Esophagus muscularis mucosa (tissue), 4 donors: ENCODE data around the gene CEP89.
"Not testable (repeated sequence)": the region's sequence is repeated elsewhere in the genome, so short reads cannot be mapped to it uniquely, and the experiment has no call there.

Source experiments
- EP300 ChIP-seq: sonication (generic); formaldehyde crosslinking; IDR thresholded peaks from one replicate; pipeline ENCODE4 v1.6.1; 2017; ENCODE audit warnings: antibody characterized with exemption
- POLR2A ChIP-seq: fragments of 450-650 bp; IDR thresholded peaks from one replicate; pipeline ENCODE4 v1.6.1; 2017; ENCODE audit warnings: antibody characterized with exemption, moderate library complexity, mild to moderate bottlenecking, low read depth
- POLR2AphosphoS5 ChIP-seq, 2 donors: sonication (generic); formaldehyde crosslinking; IDR thresholded peaks; one replicate each; pipeline ENCODE4 v1.6.1; 2017; ENCODE audit warnings: antibody characterized with exemption in 2 of 2
- TF ChIP-seq, protein P1 (sequence below), 3 experiments: fragments of 200-600 bp in 2 of 3; fragments of 450-650 bp in 1 of 3; sonication (generic) in 2 of 3; IDR thresholded peaks; one replicate each; pipeline ENCODE4 v1.5.1; 2017 to 2019; ENCODE audit warnings: antibody characterized with exemption in 3 of 3, mild to moderate bottlenecking in 2 of 3, moderate library complexity in 1 of 3

DNA sequence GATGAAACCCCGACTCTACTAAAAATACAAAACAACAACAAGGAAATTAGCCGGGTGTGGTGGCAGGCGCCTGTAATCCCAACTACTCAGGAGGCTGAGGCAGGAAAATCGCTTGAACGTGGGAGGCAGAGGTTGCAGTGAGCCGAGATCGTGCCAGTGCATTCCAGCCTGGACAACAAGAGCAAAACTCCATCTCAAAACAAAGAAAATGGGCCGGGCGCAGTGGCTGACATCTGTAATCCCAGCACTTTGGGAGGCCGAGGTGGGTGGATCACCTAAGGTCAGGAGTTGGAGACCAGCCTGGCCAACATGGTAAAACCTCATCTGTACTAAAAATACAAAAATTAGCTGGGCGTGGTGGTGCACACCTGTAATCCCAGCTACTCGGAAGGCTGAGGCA, 139.7 kb downstream of the CEP89 start:
- TF ChIP-seq, protein P1, sequence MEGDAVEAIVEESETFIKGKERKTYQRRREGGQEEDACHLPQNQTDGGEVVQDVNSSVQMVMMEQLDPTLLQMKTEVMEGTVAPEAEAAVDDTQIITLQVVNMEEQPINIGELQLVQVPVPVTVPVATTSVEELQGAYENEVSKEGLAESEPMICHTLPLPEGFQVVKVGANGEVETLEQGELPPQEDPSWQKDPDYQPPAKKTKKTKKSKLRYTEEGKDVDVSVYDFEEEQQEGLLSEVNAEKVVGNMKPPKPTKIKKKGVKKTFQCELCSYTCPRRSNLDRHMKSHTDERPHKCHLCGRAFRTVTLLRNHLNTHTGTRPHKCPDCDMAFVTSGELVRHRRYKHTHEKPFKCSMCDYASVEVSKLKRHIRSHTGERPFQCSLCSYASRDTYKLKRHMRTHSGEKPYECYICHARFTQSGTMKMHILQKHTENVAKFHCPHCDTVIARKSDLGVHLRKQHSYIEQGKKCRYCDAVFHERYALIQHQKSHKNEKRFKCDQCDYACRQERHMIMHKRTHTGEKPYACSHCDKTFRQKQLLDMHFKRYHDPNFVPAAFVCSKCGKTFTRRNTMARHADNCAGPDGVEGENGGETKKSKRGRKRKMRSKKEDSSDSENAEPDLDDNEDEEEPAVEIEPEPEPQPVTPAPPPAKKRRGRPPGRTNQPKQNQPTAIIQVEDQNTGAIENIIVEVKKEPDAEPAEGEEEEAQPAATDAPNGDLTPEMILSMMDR (IDR thresholded peaks at IDR 0.05): not testable (repeated sequence)
- not testable (repeated sequence) for TF ChIP-seq EP300; POLR2A; POLR2AphosphoS5 (IDR thresholded peaks at IDR 0.05)
